Progenitor cell of endocrine pancreas (in vitro differentiated cells): ENCODE measurements around the gene MEST. TPM values are rescaled to one million over a fixed set of nuclear protein-coding genes. Genes with fewer than 3 reads are reported as not detected.

Source experiments
- DNase-seq: peaks from one replicate; pipeline ENCODE4 v3.0.0; 2021; ENCODE audit warnings: low spot score; ENCODE audit not compliant: unreplicated experiment
- H3K27ac Mint-ChIP-seq: 2 replicates; pipeline ENCODE4 v1.8.0; 2021; ENCODE audit warnings: mild to moderate bottlenecking, moderate library complexity, mixed read lengths
- H3K27me3 Mint-ChIP-seq: 2 replicates; pipeline ENCODE4 v1.8.0; 2021; ENCODE audit warnings: mixed read lengths
- H3K36me3 Mint-ChIP-seq: 2 replicates; pipeline ENCODE4 v1.8.0; 2022; ENCODE audit warnings: mixed read lengths; ENCODE audit not compliant: insufficient read depth
- H3K4me1 Mint-ChIP-seq: 2 replicates; pipeline ENCODE4 v1.8.0; 2021; ENCODE audit warnings: low read depth, mixed read lengths
- H3K4me3 Mint-ChIP-seq: 2 replicates; pipeline ENCODE4 v1.8.0; 2021; ENCODE audit warnings: low read depth, mild to moderate bottlenecking, moderate library complexity, mixed read lengths
- H3K9me3 Mint-ChIP-seq: 2 replicates; pipeline ENCODE4 v1.8.0; 2021; ENCODE audit warnings: low read depth, mixed read lengths
- total RNA-seq: library from RNA; stranded (reverse); gene quantifications from 2 replicates; pipeline ENCODE4 v1.2.1, GENCODE V29; 2021
- TF ChIP-seq, protein P1 (sequence below): fragments of 200-600 bp; sonication (generic); IDR thresholded peaks from one replicate; pipeline ENCODE4 v1.5.0; 2021; ENCODE audit warnings: antibody characterized with exemption, mild to moderate bottlenecking; ENCODE audit not compliant: unreplicated experiment

MEST gene
- total RNA-seq, 1 donor from 2014 or later, result 628 TPM

- TF ChIP-seq, protein P1, sequence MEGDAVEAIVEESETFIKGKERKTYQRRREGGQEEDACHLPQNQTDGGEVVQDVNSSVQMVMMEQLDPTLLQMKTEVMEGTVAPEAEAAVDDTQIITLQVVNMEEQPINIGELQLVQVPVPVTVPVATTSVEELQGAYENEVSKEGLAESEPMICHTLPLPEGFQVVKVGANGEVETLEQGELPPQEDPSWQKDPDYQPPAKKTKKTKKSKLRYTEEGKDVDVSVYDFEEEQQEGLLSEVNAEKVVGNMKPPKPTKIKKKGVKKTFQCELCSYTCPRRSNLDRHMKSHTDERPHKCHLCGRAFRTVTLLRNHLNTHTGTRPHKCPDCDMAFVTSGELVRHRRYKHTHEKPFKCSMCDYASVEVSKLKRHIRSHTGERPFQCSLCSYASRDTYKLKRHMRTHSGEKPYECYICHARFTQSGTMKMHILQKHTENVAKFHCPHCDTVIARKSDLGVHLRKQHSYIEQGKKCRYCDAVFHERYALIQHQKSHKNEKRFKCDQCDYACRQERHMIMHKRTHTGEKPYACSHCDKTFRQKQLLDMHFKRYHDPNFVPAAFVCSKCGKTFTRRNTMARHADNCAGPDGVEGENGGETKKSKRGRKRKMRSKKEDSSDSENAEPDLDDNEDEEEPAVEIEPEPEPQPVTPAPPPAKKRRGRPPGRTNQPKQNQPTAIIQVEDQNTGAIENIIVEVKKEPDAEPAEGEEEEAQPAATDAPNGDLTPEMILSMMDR, result no peak
Observed at GRCh38 chr7:130481898-130482297, 10.0 kb upstream of the MEST start.

GRCh38 chr7:130483031-130483430 is 8.9 kb upstream of the MEST start:
- TF ChIP-seq, protein P1, result no peak
- peaks cover 18% of the 10 kb centered on the region for H3K4me1 Mint-ChIP-seq
- peaks cover 12% of the 10 kb centered on the region for H3K9me3 Mint-ChIP-seq
- no peaks in the 10 kb centered on the region for H3K27me3 Mint-ChIP-seq
- DNase-seq, result no peak
- H3K36me3 Mint-ChIP-seq, result peaks cover 4% of the 10 kb centered on the region
- no peak overlapping the region for H3K27ac Mint-ChIP-seq
- H3K4me3 Mint-ChIP-seq, result no peak overlapping the region

More at GRCh38 chr7:130481898-130482297, 10.0 kb upstream of the MEST start:
- peaks cover 11% of the 10 kb centered on the region for H3K4me1 Mint-ChIP-seq
- H3K27ac Mint-ChIP-seq, result peak overlapping the region; percentile 49
- no peaks in the 10 kb centered on the region for H3K27me3 Mint-ChIP-seq
- no peak overlapping the region for H3K4me3 Mint-ChIP-seq
- no peaks in the 10 kb centered on the region for H3K36me3 Mint-ChIP-seq
- DNase-seq, result no peak
- peaks cover 20% of the 10 kb centered on the region for H3K9me3 Mint-ChIP-seq

DNA sequence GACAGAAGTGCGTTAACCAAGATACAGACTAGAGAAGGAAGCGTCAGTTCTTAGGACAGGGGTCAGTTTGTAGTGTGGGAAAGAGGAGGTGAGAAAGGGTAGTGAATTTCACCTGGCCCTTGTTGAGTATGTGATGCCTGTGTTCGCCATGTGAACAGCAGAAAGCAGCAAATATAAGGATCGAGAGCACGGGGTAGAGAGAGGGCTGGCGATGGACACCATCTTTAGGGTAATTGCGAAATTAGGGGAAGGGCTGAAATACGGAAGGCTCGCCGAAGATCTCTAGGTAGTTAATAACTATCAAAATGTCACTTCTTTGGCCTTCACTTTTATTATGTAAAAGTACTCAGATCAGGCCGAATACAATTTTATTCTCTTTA is 6.2 kb upstream of the MEST start:
- no peak for DNase-seq
- Mint-ChIP-seq H3K4me3 (peak overlapping the region; percentile 84), H3K9me3 (peaks cover 14% of the 10 kb centered on the region), H3K4me1 (peaks cover 38% of the 10 kb centered on the region), H3K27me3 (no peaks in the 10 kb centered on the region), H3K36me3 (peaks cover 22% of the 10 kb centered on the region), H3K27ac (no peak overlapping the region)
- TF ChIP-seq, protein P1, result no peak

DNA sequence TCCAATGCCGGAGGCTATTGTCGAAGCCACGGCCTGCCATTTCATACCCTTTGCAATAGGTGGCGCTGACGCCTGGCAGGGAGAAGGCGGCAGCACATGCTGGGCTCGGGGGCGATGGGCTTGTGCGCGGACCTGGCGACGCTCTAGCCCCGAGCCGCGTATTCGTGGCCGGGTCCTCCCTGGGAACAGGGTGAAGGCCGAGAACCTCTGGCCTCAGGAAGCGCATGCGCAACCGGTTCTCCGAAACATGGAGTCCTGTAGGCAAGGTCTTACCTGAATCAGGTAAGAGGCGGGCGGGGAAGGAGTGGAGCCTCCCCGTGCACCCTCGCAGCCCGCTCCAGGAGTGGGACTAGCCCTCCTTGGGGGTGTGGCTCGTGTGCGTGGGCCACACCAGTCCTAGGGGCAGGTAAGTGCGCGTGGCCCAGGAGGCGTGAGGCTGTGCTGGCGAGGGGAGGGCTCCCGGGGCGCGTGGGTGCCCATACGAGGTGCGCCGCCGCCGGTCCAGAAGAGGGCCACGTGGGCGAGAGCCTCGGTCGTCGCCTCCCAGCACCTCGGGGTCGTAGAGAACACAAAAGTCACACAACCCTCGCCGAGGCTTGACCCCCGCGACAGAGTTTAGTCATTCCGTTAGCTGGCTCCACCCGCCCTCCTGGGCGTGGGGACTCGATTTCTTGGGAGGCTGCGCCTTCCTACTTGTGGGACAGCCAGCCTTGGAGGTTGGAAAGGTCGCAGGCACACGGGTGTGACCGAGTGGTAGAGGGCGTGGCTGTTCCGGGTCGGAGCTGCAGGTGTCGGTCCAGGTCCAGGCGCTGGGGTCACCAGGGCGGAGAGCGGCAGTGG is 5.6 kb upstream of the MEST start:
- Mint-ChIP-seq H3K27me3 (no peaks in the 10 kb centered on the region), H3K4me3 (peak overlapping the region; percentile 84), H3K9me3 (peaks cover 14% of the 10 kb centered on the region), H3K36me3 (peaks cover 26% of the 10 kb centered on the region), H3K4me1 (peaks cover 41% of the 10 kb centered on the region), H3K27ac (peak overlapping the region; percentile 94)
- peak; percentile 74 for DNase-seq
- TF ChIP-seq, protein P1, result peak; percentile 80

DNA sequence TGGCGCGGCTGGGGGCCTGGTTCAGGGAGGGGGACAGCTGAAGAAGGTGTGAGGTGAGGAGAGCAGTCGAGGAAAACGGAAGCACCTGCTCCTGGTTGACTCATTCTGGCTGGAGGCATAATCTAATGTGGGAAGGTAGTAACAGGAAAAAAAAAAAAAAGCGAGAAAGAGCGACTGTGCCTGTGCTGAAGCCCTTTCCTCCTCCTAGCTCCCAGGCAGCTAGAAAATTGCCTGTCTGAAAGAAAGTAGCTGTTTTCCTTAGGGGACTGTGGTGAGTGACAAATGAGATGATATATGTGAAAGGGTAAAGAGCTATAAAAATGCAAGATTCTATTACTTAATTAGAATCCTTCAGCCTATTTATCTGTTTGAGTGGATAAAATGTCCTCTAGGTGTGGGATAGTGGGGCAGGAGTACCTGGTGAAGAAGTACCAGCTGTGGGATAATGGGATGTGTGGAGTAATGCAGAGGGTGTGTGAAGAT is 4.9 kb upstream of the MEST start:
- DNase-seq, result no peak

More for the DNA sequence above, 4.9 kb upstream of the MEST start:
- Mint-ChIP-seq H3K9me3 (peaks cover 14% of the 10 kb centered on the region), H3K36me3 (peaks cover 26% of the 10 kb centered on the region), H3K4me1 (peaks cover 38% of the 10 kb centered on the region), H3K27ac (peak overlapping the region; percentile 94), H3K4me3 (peak overlapping the region; percentile 84), H3K27me3 (no peaks in the 10 kb centered on the region)
- TF ChIP-seq, protein P1, result no peak
